CD4-positive, alpha-beta T cell treated with Interleukin-1 beta for 1 hour (primary cell): ENCODE measurements around the gene TMA7.
A peak's percentile ranks its signal among the peaks of the same experiment; 100 is the strongest.

Source experiments
- DNase-seq, 2 donors: peaks; one replicate each; pipeline ENCODE4 v3.0.0-alpha.2; 2020 to 2022

TMA7 gene

DNA sequence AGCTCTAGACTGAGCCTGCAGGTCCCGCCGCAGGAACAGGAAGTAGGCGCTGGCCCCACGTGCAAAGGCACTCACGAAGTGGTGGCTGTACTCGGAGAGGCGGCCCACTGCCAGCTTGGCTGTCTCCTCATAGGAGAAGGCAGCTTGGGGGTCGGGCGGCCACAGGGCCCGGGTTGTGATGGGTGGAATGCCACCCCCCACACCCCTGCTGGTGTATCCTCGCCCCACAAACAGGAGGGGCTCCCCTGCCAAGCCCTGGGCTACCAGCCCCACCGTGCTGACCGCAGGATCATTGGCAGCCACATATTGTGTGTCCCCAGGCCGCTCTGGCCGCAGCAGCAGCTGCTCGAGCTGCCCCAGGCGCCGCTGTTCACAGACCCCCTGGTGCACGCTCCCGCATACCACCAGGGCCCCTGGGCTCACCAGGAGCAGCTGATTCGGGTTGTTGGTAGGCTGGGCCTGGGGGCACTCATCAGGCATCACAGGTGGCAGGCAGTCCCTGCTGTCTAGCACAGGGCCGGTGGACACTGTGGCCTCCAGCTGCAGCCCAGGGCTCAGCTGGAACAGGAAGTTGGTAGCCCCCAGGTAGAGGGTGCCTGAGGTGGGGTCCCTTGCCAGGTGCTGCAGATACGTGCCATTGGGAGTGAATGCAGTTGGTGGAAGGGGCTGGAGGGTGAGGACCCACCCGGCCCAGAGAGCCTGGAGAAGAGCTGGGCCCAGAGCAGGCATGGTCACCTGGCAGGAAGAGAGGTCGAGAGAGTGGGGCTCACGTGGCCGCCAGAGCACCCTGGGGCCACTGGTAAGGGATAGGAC lies 16.0 kb upstream of the TMA7 start:
- DNase-seq = no peak

GRCh38 chr3:48425281-48425812 lies 14.7 kb upstream of the TMA7 start:
- DNase-seq = no peak

- no peak for DNase-seq
These were observed 13.6 kb upstream of the TMA7 start for GRCh38 chr3:48426401-48426909.

DNA sequence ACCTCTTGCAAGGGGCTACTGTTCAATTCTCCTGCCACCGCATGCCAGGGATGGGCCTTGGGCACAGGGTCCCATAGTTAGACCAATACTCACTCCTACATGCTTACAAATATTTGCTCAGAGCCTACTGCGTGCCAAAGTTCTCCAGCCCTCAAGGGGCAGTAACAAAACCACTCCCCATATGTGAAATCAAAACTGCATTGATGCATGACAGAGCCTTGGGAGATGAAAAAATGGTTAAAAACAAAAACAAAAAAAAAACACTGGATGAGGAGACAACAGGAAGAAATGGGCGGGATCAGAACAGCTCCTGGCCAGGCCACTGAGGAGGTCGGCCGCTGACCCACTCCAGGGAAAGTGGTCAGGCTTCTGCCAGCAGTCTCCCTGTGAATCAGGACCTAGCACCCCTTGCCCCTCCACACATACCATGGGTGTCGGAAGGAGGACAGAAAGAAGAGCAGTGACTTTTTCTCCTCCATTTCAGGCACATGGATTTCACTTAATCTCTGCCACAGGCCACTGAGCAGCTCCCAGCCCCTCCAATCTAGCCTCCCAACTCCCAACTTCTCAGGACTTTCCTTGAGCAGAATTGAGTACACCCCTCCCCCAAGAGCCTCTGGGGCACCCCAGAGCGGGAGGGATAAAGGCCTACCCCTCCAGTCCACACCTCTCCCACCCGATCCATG lies 13.0 kb upstream of the TMA7 start:
- no peak for DNase-seq

DNA sequence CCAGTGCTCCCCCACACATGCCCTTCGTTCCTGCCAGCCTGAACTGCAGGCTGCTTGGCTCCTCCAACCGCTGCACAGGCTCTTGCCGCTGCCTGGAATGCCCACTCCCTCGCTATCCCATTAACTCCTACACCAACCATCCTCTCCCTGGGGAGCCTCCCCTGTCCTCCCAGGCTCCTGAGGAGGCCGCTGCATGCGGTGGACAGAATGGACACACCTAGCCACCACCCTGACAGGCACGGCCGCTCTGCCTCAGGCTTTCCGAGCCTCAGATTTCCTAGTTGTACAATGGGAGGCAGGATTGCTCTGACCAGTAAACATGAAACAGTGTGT lies 12.5 kb upstream of the TMA7 start:
- no peak for DNase-seq

DNA sequence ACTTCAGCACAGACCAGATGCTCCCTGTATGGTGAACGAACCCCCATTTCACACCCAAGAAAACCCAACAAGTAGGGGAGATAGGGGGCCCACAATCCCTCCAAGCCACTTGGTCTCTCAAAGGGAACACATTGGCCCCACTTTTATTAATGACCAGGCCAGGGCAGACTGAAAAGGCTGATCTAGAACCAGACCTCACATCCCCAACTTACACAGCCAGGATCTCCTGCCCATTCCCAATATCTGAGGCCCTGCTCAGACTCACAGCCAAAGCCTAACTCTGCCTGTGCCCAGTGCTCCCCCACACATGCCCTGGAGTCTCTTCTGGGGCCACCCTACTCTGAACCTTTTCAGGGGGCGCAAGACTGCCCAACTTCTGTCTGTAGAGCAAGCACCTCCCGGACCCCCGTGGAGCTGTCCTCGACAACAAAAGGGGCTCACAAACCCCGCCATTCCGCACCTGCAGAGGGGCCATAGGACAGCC lies 11.9 kb upstream of the TMA7 start:
- no peak for DNase-seq

DNA sequence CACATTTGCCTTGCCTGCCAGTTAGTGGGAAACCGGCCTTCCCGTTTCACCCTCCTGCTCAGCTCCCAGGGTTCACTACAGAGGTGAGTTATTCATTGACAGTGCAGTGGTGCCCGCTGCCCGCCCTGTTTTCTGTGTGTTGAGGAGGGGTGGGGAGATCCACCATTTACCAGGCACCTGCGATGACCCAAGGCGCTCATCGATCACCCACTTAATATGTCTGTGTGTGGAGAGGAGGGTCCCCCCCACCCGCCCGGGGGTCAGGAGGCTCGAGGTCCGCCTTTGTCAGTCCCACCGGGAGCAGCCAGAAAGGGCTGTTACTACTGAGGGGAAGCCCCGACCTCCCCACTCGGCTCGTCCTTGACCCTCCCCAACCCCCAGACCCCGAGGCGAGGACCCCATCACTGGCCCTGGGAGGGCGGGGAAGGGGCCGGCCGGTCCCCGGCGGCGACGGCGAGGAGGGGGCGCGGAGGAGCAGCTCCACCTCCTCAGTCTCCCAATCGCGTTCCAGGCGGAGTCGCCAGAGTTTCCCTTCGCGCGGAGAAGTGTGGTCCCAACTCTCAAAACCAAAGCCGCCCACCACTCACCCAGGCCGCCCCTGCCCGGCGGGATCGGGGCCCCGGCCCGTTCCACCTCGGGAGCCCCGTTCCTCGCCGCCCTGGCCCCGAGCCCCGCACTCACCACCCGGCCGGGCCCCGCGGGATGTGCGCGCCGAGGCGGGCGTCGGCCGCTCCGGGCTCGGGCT lies 11.3 kb upstream of the TMA7 start:
- DNase-seq = no peak

GRCh38 chr3:48429317-48429959 lies 10.6 kb upstream of the TMA7 start:
- DNase-seq = peak; percentile 69 to 71

DNA sequence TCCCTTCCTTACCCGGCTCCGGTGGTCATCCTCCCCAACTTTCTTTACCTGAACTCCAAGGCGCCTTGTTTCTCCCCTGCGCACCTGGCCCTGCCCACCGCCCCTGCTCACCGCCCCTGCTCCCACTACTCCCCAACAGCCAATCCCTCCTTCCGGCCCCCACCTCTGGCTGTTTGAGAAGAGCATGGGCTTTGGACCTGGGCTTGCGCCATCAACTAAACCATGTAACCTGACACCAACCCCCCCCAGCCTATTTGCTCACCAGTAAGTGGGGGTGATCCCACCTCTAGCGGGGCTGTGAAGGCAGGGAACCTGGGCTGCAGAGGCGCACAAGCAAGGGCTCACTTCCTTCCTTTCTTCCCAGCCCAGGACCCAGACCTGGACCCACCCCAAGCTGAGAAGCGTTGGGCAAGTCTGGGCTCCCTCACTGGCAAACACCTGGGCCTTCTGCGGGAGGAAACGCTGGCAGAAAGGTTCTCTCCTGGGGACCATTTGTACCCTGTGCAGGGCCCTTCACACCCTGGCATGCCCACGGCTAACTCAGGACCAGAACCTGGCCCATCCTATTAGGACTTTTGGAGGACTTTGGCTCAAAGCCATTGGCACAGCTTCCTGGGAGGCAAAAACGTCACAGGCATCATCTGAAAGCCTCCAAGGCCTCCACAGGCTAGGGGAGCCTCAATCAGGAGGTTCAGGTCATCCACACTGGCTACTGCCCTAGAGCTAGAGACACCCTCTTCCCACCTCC lies 9.9 kb upstream of the TMA7 start, which contains the start of gene PLXNB1:
PLXNB1 (minus strand) TSS at position 127 of the 748 bp plus-strand sequence. CDS start 5,475 bp downstream, outside the sequence.
- DNase-seq = no peak

GRCh38 chr3:48430708-48431101 lies 9.4 kb upstream of the TMA7 start:
- no peak for DNase-seq

DNA sequence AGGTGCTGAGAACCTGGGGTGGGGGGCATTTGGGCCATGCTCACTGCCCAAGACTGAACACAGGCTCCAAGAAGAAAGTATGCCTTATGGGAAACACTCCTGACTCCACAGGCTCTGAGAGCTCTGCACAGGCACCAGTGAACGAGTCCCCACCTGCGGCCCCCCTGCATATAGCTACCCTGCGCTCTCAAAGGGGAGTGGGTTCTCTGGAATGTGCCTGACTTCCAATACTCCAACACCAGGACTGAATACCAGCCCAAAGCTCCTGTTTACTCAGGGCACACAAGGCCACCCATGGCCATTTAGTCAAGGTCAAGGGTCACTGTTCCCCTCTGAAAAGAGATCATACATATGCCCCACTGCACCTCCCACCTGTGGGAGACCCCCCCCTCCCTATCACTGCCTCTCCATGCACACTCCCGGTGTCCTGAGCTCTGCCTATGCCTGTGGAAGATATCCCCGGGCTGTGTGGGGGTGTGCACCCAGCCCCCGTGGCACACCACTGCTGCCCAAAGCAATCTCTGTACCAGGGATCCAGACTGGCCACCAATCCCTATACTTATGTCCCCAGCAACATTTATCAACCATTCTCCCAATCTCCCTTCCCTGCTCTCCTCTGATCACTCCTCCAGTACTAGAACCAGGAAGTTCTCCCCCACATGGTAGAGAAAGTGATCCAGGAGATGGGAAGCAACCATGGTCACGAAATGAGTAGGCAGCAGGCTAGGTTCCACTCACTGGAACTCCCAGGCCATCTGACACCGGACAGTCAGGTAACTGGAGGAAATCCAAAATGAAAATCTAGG lies 8.6 kb upstream of the TMA7 start:
- DNase-seq = no peak

- no peak for DNase-seq
These were observed 7.4 kb upstream of the TMA7 start for GRCh38 chr3:48432411-48433371.

DNA sequence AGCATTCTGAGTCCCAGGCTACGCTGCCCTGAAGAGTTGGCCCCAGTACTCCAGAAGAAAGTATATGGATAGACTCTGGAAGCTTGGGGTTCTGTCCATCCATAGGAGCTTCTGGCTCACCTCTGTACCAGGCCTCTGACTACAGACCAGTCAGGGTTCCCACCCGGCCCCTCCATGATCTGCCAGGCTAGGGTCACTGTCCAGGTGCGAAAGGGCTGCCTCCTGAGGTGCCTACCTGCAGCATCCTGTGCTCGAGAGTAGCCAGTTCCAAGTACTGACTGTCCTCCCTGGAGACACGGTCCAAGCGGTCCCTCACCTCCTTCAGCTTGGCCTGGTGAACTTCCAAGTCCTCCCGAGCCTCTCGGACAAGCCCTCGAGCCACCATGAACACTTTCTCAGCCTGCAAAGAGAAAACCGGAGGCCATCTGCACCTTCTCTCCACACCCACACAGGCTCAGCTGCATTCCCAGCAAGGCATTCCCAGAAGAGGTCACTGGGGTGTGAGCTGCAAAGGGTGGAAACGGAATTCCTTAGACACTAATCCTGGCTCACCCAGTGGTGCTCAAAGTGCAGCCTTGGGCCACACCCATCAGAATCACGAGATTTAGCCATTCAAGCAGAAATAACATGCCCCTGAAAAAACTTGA lies 6.5 kb upstream of the TMA7 start:
- DNase-seq = no peak

GRCh38 chr3:48434591-48435222 lies 5.3 kb upstream of the TMA7 start:
- DNase-seq = no peak

- DNase-seq = no peak
These were observed 4.8 kb upstream of the TMA7 start for GRCh38 chr3:48435223-48435595.

DNA sequence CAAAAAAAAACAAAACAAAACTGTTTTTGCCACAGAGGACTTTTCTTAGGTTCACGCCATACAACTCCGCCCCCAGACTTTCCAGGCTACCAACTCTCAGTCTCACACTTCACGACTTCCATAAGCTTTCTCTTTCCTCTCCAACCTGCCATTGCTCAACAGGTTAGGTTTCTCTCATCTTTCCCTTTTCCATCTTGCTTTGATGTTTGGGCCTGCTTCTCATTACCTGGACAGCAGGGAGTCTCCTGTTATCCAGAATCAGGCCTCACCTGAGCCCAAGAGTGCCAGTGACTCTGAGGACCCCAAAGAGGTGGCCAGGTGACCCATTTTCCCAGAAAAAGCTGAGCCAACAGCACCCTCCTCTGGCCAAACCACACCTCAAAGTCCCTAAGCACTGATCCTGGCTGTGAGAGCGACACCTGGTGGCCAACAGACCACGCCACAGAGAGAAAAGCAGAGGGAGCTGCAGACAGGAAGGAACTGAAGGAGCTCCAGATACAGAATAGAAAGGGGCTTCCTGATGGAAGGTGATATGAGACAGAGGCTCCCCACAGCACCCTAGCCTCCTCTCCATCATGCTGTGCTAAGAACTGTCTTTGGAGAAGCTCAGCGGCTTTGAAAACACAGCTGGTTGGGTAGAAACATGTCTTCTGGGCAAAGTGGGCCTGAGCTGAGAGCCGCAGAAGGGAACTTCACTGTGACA lies 4.1 kb upstream of the TMA7 start:
- DNase-seq = peak; percentile 86 to 89

DNA sequence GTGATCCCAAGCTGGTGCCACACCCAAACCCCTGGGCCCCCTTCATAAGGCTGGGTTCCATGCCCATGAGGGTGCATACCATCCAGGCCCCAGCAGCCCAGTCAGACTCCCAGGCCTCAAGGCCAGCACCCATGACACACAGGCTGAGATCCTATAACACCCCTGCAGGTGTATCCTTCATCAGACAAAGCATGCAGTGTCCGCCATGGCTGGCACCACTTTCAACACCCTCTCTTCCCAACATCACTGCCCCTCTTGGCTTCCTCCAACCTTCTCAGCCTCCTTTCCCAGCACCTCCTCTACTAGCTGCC lies 3.6 kb upstream of the TMA7 start:
- DNase-seq = no peak

- DNase-seq = no peak
These were observed 3.2 kb upstream of the TMA7 start for GRCh38 chr3:48436855-48437254.
